GM12878 (cell line): Measurements from ENCODE around the gene TEX47.

Experiments used
- IKZF2 ChIP-seq, 2 experiments: fragments of 450-650 bp; IDR thresholded peaks; 2 replicates each; pipeline ENCODE4 v1.6.1; 2017; ENCODE audit warnings: mild to moderate bottlenecking in 2 of 2, moderate library complexity in 2 of 2
- ZNF687 ChIP-seq: fragments of 450-650 bp; IDR thresholded peaks from 2 replicates; pipeline ENCODE4 v1.6.1; 2017; ENCODE audit warnings: mild to moderate bottlenecking, moderate library complexity
- TF ChIP-seq, protein P1 (sequence below), 3 experiments: IDR thresholded peaks in 2 of 3; conservative IDR thresholded peaks in 1 of 3; 2 replicates each; pipeline ENCODE4 v1.5.1; 2011; ENCODE audit warnings: low read depth in 3 of 3, low read length in 3 of 3, mild to moderate bottlenecking in 3 of 3, control low read depth in 2 of 3, moderate library complexity in 2 of 3, inconsistent platforms in 1 of 3, mixed read lengths in 1 of 3; ENCODE audit not compliant: control insufficient read depth in 2 of 3, insufficient read depth in 1 of 3; ENCODE audit errors: extremely low read depth in 1 of 3

- TF ChIP-seq, protein P1, sequence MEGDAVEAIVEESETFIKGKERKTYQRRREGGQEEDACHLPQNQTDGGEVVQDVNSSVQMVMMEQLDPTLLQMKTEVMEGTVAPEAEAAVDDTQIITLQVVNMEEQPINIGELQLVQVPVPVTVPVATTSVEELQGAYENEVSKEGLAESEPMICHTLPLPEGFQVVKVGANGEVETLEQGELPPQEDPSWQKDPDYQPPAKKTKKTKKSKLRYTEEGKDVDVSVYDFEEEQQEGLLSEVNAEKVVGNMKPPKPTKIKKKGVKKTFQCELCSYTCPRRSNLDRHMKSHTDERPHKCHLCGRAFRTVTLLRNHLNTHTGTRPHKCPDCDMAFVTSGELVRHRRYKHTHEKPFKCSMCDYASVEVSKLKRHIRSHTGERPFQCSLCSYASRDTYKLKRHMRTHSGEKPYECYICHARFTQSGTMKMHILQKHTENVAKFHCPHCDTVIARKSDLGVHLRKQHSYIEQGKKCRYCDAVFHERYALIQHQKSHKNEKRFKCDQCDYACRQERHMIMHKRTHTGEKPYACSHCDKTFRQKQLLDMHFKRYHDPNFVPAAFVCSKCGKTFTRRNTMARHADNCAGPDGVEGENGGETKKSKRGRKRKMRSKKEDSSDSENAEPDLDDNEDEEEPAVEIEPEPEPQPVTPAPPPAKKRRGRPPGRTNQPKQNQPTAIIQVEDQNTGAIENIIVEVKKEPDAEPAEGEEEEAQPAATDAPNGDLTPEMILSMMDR (IDR thresholded peaks at IDR 0.05 in 2 of 3, conservative IDR thresholded peaks at IDR 0.05 in 1 of 3; ENCODE audit: control insufficient read depth in 2 of 3, extremely low read depth in 1 of 3, insufficient read depth in 1 of 3, low read depth in 3 of 3, low read length in 3 of 3), result no peak
- no peak for TF ChIP-seq ZNF687
- no peak for TF ChIP-seq IKZF2 (IDR thresholded peaks at IDR 0.05)
Observed at GRCh38 chr7:88791891-88792290, 3.6 kb downstream of the TEX47 start.
